HEK293T (cell line): ENCODE measurements around the gene S100A12.

Experiments
- BHLHE40 ChIP-seq: fragments of 450-650 bp; IDR thresholded peaks from 2 replicates; pipeline ENCODE4 v1.6.1; 2016; ENCODE audit warnings: mild to moderate bottlenecking, moderate library complexity, borderline replicate concordance
- FOXM1 ChIP-seq: fragments of 450-650 bp; IDR thresholded peaks from 2 replicates; pipeline ENCODE4 v1.6.1; 2017; ENCODE audit warnings: mild to moderate bottlenecking, borderline replicate concordance

GRCh38 chr1:153386500-153386901 is 11.1 kb upstream of the S100A12 start:
- TF ChIP-seq FOXM1: no peak
- no peak for TF ChIP-seq BHLHE40
